ENCODE results near the gene CD36.

DNA sequence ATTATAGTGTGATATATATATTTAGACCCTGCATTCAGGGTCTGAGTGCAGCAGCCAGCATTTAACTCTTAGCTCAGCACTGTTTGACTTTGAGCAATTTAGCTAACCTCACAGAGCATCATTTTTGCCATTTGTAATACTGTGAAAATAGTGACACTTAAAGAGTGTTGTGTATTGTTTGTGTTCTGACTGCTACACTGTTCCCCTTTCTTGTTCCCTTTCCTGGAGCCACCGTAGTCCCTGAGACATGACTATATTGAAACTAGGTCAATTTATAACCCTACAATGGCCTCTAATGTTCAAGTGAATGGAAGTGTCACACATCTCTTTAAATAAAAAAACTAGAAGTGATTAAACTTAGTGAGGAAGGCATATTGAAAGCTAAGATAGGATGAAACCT lies 20.3 kb upstream of the CD36 start:
- no peak for TF ChIP-seq CTCF (IDR thresholded peaks at IDR 0.05)
- TF ChIP-seq POLR2A (IDR thresholded peaks at IDR 0.05) = no peak
- no peak for TF ChIP-seq EP300 (IDR thresholded peaks at IDR 0.05)
